ENCODE data around the gene SLC26A8.

DNA sequence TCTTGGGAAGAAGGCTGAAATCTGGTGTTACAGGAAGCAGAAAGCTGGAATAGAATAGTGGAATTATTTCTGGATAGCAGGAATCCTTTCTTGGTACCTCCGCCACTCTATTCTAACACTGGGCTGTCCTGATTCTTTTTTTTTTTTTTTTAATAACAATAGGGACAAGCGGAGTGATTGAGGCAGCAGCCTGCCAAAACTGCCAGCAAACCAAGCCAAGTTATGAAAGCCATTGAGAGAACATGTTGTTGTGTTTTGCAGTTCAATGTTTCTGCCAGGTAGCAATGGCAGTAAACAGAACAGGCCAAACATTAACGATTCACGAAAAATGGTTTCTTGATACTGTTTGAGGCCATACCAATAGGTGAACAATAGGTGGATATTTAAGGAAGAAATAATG lies 47.1 kb downstream of the SLC26A8 start:
- TF ChIP-seq, protein P1, sequence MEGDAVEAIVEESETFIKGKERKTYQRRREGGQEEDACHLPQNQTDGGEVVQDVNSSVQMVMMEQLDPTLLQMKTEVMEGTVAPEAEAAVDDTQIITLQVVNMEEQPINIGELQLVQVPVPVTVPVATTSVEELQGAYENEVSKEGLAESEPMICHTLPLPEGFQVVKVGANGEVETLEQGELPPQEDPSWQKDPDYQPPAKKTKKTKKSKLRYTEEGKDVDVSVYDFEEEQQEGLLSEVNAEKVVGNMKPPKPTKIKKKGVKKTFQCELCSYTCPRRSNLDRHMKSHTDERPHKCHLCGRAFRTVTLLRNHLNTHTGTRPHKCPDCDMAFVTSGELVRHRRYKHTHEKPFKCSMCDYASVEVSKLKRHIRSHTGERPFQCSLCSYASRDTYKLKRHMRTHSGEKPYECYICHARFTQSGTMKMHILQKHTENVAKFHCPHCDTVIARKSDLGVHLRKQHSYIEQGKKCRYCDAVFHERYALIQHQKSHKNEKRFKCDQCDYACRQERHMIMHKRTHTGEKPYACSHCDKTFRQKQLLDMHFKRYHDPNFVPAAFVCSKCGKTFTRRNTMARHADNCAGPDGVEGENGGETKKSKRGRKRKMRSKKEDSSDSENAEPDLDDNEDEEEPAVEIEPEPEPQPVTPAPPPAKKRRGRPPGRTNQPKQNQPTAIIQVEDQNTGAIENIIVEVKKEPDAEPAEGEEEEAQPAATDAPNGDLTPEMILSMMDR (IDR thresholded peaks at IDR 0.05) = no peak
- TF ChIP-seq POLR2AphosphoS5 (IDR thresholded peaks at IDR 0.05) (no peak), POLR2A (IDR thresholded peaks at IDR 0.05) (no peak)

All from prostate gland (tissue), 2 donors.